Upper lobe of right lung (tissue), 1 donor: ENCODE measurements around the gene C6orf47. TPM values are rescaled to one million over a fixed set of nuclear protein-coding genes. Genes with fewer than 3 reads are reported as not detected.

Source experiments
- ATAC-seq: fragments of 200-7000 bp; cut with Tn5 transposase; one replicate; pipeline ENCODE4 v1.9.1; 2020; ENCODE audit warnings: mild to moderate bottlenecking, moderate library complexity
- DNase-seq: peaks from one replicate; pipeline ENCODE4 v3.0.0-alpha.2; 2020
- H3K27ac ChIP-seq: fragments of 200-600 bp; one replicate; pipeline ENCODE4 v1.8.0; 2022
- H3K27me3 ChIP-seq: fragments of 200-600 bp; one replicate; pipeline ENCODE4 v1.8.0; 2022; ENCODE audit warnings: mild to moderate bottlenecking
- H3K36me3 ChIP-seq: fragments of 200-600 bp; one replicate; pipeline ENCODE4 v1.8.0; 2022
- H3K4me1 ChIP-seq: fragments of 200-600 bp; one replicate; pipeline ENCODE4 v1.8.0; 2022
- H3K4me3 ChIP-seq: fragments of 200-600 bp; one replicate; pipeline ENCODE4 v1.8.0; 2022; ENCODE audit warnings: mild to moderate bottlenecking
- H3K9me3 ChIP-seq: fragments of 200-600 bp; one replicate; pipeline ENCODE4 v1.8.0; 2022
- CTCF ChIP-seq: fragments of 200-600 bp; IDR thresholded peaks from one replicate; pipeline ENCODE4 v1.8.0; 2022; ENCODE audit warnings: antibody characterized with exemption
- intact Hi-C: fragments of 100-400 bp; cut with DNase I; formaldehyde crosslinking; loops from one replicate; pipeline ENCODE4 v1.11.0; 2022
- total RNA-seq: library from RNA; stranded (reverse); fragmentation: NEBNext Ultra II Directional; extraction: Animal tissue kit (Norgen Biotek cat#: 25700); gene quantifications from one replicate; pipeline ENCODE4 v1.2.1, GENCODE V29; 2021
- donor health status: DM: no; HTN: yes; CAD: no; lungs with severe emphysema.

The C6orf47 gene
- total RNA-seq, 1 donor from 2014 or later = 25.6 TPM

GRCh38 chr6:31632279-31632946 is 28.2 kb downstream of the C6orf47 start:
- no peak for TF ChIP-seq CTCF
- no peaks in the 10 kb centered on the region for H3K4me1 ChIP-seq
- DNase-seq (no peak), ATAC-seq (no peak)
- no peaks in the 10 kb centered on the region for H3K9me3 ChIP-seq
- intact Hi-C loops = no loop called here
- H3K27me3 ChIP-seq = no peaks in the 10 kb centered on the region
- H3K36me3 ChIP-seq = peaks cover 99% of the 10 kb centered on the region
- H3K4me3 ChIP-seq = no peak overlapping the region
- H3K27ac ChIP-seq = no peak overlapping the region

- H3K4me3 ChIP-seq = no peak overlapping the region
- no peaks in the 10 kb centered on the region for H3K27me3 ChIP-seq
- ATAC-seq (no peak), DNase-seq (no peak)
- TF ChIP-seq CTCF = no peak
- intact Hi-C loops = no loop called here
- no peaks in the 10 kb centered on the region for H3K4me1 ChIP-seq
- H3K36me3 ChIP-seq = peaks cover 99% of the 10 kb centered on the region
- H3K9me3 ChIP-seq = no peaks in the 10 kb centered on the region
- H3K27ac ChIP-seq = no peak overlapping the region
Measured at GRCh38 chr6:31631681-31632278, 28.8 kb downstream of the C6orf47 start.

GRCh38 chr6:31631209-31631608 is 29.4 kb downstream of the C6orf47 start:
- no peak for TF ChIP-seq CTCF
- Histone ChIP-seq H3K4me1 (no peaks in the 10 kb centered on the region), H3K27me3 (no peaks in the 10 kb centered on the region), H3K9me3 (no peaks in the 10 kb centered on the region), H3K4me3 (no peak overlapping the region), H3K36me3 (peaks cover 99% of the 10 kb centered on the region), H3K27ac (no peak overlapping the region)
- intact Hi-C loops = no loop called here
- ATAC-seq = no peak
- DNase-seq = no peak

- Histone ChIP-seq H3K27me3 (no peaks in the 10 kb centered on the region), H3K4me3 (no peak overlapping the region), H3K36me3 (peaks cover 99% of the 10 kb centered on the region), H3K9me3 (no peaks in the 10 kb centered on the region), H3K4me1 (no peaks in the 10 kb centered on the region), H3K27ac (no peak overlapping the region)
- no peak for TF ChIP-seq CTCF
- intact Hi-C loops = no loop called here
- ATAC-seq (no peak), DNase-seq (no peak)
Measured at GRCh38 chr6:31630177-31630934, 30.2 kb downstream of the C6orf47 start.

GRCh38 chr6:31629014-31629413 is 31.6 kb downstream of the C6orf47 start:
- H3K4me1 ChIP-seq = no peaks in the 10 kb centered on the region
- no peak for ATAC-seq
- no peaks in the 10 kb centered on the region for H3K9me3 ChIP-seq
- no peak for TF ChIP-seq CTCF
- H3K27ac ChIP-seq = no peak overlapping the region
- no peaks in the 10 kb centered on the region for H3K27me3 ChIP-seq
- intact Hi-C loops = no loop called here
- peaks cover 99% of the 10 kb centered on the region for H3K36me3 ChIP-seq
- no peak overlapping the region for H3K4me3 ChIP-seq
- DNase-seq = no peak
